Stomach smooth muscle (tissue), 2 donors: ENCODE results near the gene CFAP20.

Experiments used
- H3K27ac ChIP-seq: one replicate; pipeline ENCODE4 v1.7.0; 2013; ENCODE audit warnings: mild to moderate bottlenecking, low read length, inconsistent platforms
- H3K27me3 ChIP-seq, 2 donors: one replicate each; pipeline ENCODE4 v1.7.0; 2013; ENCODE audit warnings: low read length in 2 of 2; ENCODE audit not compliant: insufficient read depth in 2 of 2, control insufficient read depth in 1 of 2
- H3K36me3 ChIP-seq, 2 donors: one replicate each; pipeline ENCODE4 v1.7.0; 2013; ENCODE audit warnings: low read length in 2 of 2; ENCODE audit not compliant: control insufficient read depth in 2 of 2, insufficient read depth in 2 of 2
- H3K4me1 ChIP-seq: one replicate; pipeline ENCODE4 v1.7.0; 2013; ENCODE audit warnings: low read length; ENCODE audit not compliant: control insufficient read depth, insufficient read depth
- H3K4me3 ChIP-seq, 2 donors: one replicate each; pipeline ENCODE4 v1.7.0; 2013; ENCODE audit warnings: low read length in 2 of 2
- H3K9ac ChIP-seq, 2 donors: one replicate each; pipeline ENCODE4 v1.7.0; 2013; ENCODE audit warnings: low read length in 2 of 2, mild to moderate bottlenecking in 1 of 2
- H3K9me3 ChIP-seq, 2 donors: one replicate each; pipeline ENCODE4 v1.7.0; 2013; ENCODE audit warnings: low read length in 2 of 2; ENCODE audit not compliant: control insufficient read depth in 2 of 2
- donor health status: healthy.
- donor health status: Pancreatic carcinoma.

CFAP20 gene

GRCh38 chr16:58111302-58111627, 17.9 kb downstream of the CFAP20 start:
- Histone ChIP-seq H3K4me1 (peaks cover 8% of the 10 kb centered on the region), H3K9ac (no peak overlapping the region), H3K9me3 (no peaks in the 10 kb centered on the region), H3K27ac (no peak overlapping the region), H3K36me3 (peaks cover 24 to 26% of the 10 kb centered on the region in 2 donors), H3K27me3 (no peaks in the 10 kb centered on the region), H3K4me3 (no peak overlapping the region)

GRCh38 chr16:58110571-58111301, 18.4 kb downstream of the CFAP20 start:
- Histone ChIP-seq H3K9me3 (no peaks in the 10 kb centered on the region), H3K4me3 (no peak overlapping the region)

GRCh38 chr16:58109881-58110280, 19.3 kb downstream of the CFAP20 start:
- H3K27me3 ChIP-seq, result no peaks in the 10 kb centered on the region
- H3K9ac ChIP-seq, result no peak overlapping the region
- H3K36me3 ChIP-seq, result peaks cover 11 to 14% of the 10 kb centered on the region in 2 donors
- H3K4me3 ChIP-seq, result no peak overlapping the region
- H3K9me3 ChIP-seq, result no peaks in the 10 kb centered on the region
- H3K27ac ChIP-seq, result no peak overlapping the region
- no peaks in the 10 kb centered on the region for H3K4me1 ChIP-seq

More at GRCh38 chr16:58110571-58111301, 18.4 kb downstream of the CFAP20 start:
- no peak overlapping the region for H3K9ac ChIP-seq
- peaks cover 5% of the 10 kb centered on the region for H3K4me1 ChIP-seq
- H3K27me3 ChIP-seq, result no peaks in the 10 kb centered on the region
- peaks cover 19 to 21% of the 10 kb centered on the region in 2 donors for H3K36me3 ChIP-seq
- no peak overlapping the region for H3K27ac ChIP-seq

- H3K4me3 ChIP-seq, result no peak overlapping the region
- no peaks in the 10 kb centered on the region for H3K9me3 ChIP-seq
- no peaks in the 10 kb centered on the region for H3K27me3 ChIP-seq
- peaks cover 6 to 8% of the 10 kb centered on the region in 2 donors for H3K36me3 ChIP-seq
- no peak overlapping the region for H3K9ac ChIP-seq
- H3K27ac ChIP-seq, result no peak overlapping the region
- no peaks in the 10 kb centered on the region for H3K4me1 ChIP-seq
These were observed 19.9 kb downstream of the CFAP20 start for GRCh38 chr16:58109330-58109729.

GRCh38 chr16:58107709-58108108, 21.5 kb downstream of the CFAP20 start:
- Histone ChIP-seq H3K27ac (no peak overlapping the region), H3K9me3 (no peaks in the 10 kb centered on the region), H3K9ac (no peak overlapping the region), H3K4me3 (no peak overlapping the region), H3K4me1 (no peaks in the 10 kb centered on the region), H3K36me3 (peaks cover 0 to under 1% of the 10 kb centered on the region in 2 donors), H3K27me3 (no peaks in the 10 kb centered on the region)

GRCh38 chr16:58107228-58107627, 22.0 kb downstream of the CFAP20 start:
- Histone ChIP-seq H3K4me1 (no peaks in the 10 kb centered on the region), H3K27ac (no peak overlapping the region), H3K4me3 (no peak overlapping the region), H3K9ac (no peak overlapping the region), H3K27me3 (no peaks in the 10 kb centered on the region), H3K9me3 (no peaks in the 10 kb centered on the region), H3K36me3 (no peaks in the 10 kb centered on the region)

GRCh38 chr16:58105631-58106030, 23.6 kb downstream of the CFAP20 start:
- H3K9ac ChIP-seq, result no peak overlapping the region
- no peaks in the 10 kb centered on the region for H3K4me1 ChIP-seq
- no peaks in the 10 kb centered on the region for H3K9me3 ChIP-seq

GRCh38 chr16:58102665-58103392, 26.4 kb downstream of the CFAP20 start:
- Histone ChIP-seq H3K4me1 (no peaks in the 10 kb centered on the region), H3K9ac (no peak overlapping the region), H3K27ac (no peak overlapping the region), H3K36me3 (no peaks in the 10 kb centered on the region), H3K27me3 (no peaks in the 10 kb centered on the region), H3K9me3 (no peaks in the 10 kb centered on the region), H3K4me3 (no peak overlapping the region)

More at GRCh38 chr16:58105631-58106030, 23.6 kb downstream of the CFAP20 start:
- H3K27me3 ChIP-seq, result no peaks in the 10 kb centered on the region
- no peak overlapping the region for H3K27ac ChIP-seq
- H3K4me3 ChIP-seq, result no peak overlapping the region
- H3K36me3 ChIP-seq, result no peaks in the 10 kb centered on the region

GRCh38 chr16:58099956-58100300, 29.3 kb downstream of the CFAP20 start:
- no peaks in the 10 kb centered on the region for H3K9me3 ChIP-seq
- no peaks in the 10 kb centered on the region for H3K36me3 ChIP-seq
- H3K4me3 ChIP-seq, result no peak overlapping the region
- no peaks in the 10 kb centered on the region for H3K27me3 ChIP-seq
- peaks cover 6% of the 10 kb centered on the region for H3K4me1 ChIP-seq
- no peak overlapping the region for H3K9ac ChIP-seq
- no peak overlapping the region for H3K27ac ChIP-seq

GRCh38 chr16:58099097-58099955, 29.9 kb downstream of the CFAP20 start:
- Histone ChIP-seq H3K4me3 (no peak overlapping the region), H3K4me1 (peaks cover 6% of the 10 kb centered on the region), H3K9ac (no peak overlapping the region), H3K36me3 (no peaks in the 10 kb centered on the region), H3K9me3 (no peaks in the 10 kb centered on the region), H3K27ac (no peak overlapping the region), H3K27me3 (no peaks in the 10 kb centered on the region)
